ENCODE measurements around the gene AQP6. TPM values are rescaled to one million over a fixed set of nuclear protein-coding genes. Genes with fewer than 3 reads are reported as not detected.

Gene AQP6
- total RNA-seq, 1 experiment from 2014 or later: 0.31 TPM

- Histone ChIP-seq H3K27ac (ENCODE audit: low read length) (no peak overlapping the region), H3K27me3 (ENCODE audit: control insufficient read depth, insufficient read depth, low read length) (no peaks in the 10 kb centered on the region), H3K4me3 (ENCODE audit: low read depth in 2 of 2, low read length in 2 of 2) (peak overlapping the region; percentile 33 to 64), H3K9me3 (ENCODE audit: control insufficient read depth, insufficient read depth, low read depth, low read length) (no peaks in the 10 kb centered on the region), H3K36me3 (ENCODE audit: control insufficient read depth, insufficient read depth, low read length) (no peaks in the 10 kb centered on the region), H3K4me1 (ENCODE audit: control insufficient read depth, insufficient read depth, low read length) (peaks cover 23% of the 10 kb centered on the region)
- POLR2A ChIA-PET: interaction anchor here (0.7 kb wide), 1 partner anchor 97 kb away, joined by 3 read pairs; no protein-coding TSS in a partner anchor
- CTCF ChIA-PET: interaction anchor here (0.6 to 2.8 kb wide), 10 partner anchors 8 to 181 kb away, joined by 3 to 30 read pairs (median 8); partner anchors contain the start of gene NCKAP5L
- peak; percentile 12 for ATAC-seq
- TF ChIP-seq SIN3A (IDR thresholded peaks at IDR 0.05; ENCODE audit: borderline replicate concordance, insufficient read depth, low read depth, low read length): no peak
- TF ChIP-seq, protein P1, sequence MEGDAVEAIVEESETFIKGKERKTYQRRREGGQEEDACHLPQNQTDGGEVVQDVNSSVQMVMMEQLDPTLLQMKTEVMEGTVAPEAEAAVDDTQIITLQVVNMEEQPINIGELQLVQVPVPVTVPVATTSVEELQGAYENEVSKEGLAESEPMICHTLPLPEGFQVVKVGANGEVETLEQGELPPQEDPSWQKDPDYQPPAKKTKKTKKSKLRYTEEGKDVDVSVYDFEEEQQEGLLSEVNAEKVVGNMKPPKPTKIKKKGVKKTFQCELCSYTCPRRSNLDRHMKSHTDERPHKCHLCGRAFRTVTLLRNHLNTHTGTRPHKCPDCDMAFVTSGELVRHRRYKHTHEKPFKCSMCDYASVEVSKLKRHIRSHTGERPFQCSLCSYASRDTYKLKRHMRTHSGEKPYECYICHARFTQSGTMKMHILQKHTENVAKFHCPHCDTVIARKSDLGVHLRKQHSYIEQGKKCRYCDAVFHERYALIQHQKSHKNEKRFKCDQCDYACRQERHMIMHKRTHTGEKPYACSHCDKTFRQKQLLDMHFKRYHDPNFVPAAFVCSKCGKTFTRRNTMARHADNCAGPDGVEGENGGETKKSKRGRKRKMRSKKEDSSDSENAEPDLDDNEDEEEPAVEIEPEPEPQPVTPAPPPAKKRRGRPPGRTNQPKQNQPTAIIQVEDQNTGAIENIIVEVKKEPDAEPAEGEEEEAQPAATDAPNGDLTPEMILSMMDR (IDR thresholded peaks at IDR 0.05): no peak
- no peak for TF ChIP-seq TCF7L2 (IDR thresholded peaks at IDR 0.05; ENCODE audit: low read depth, low read length)
- TF ChIP-seq REST (IDR thresholded peaks at IDR 0.05; ENCODE audit: insufficient read depth in 1 of 2, low read depth in 2 of 2, low read length in 1 of 2): no peak
- no peak for TF ChIP-seq POLR2AphosphoS5 (IDR thresholded peaks at IDR 0.05; ENCODE audit: low read depth, low read length)
- no peak for DNase-seq (ENCODE audit: low read depth, low spot score)
- in situ Hi-C loops (cut with HindIII; ENCODE audit: low pct_unique_long_range_greater_than_20kb, low sequenced_read_pairs) (no loop called here), intact Hi-C loops (cut with micrococcal nuclease; ENCODE audit: unreplicated experiment) (loop anchor here (1.0 to 5.0 kb wide), 2 partner anchors 89 to 102 kb away; partner anchors contain the start of gene ASIC1)
- BruUV-seq (replicated peaks): no TSS peak
Observed at GRCh38 chr12:49967777-49968250, 4.9 kb upstream of the AQP6 start.

- no TSS peak for BruUV-seq (replicated peaks)
- Histone ChIP-seq H3K36me3 (ENCODE audit: control insufficient read depth, insufficient read depth, low read length) (no peaks in the 10 kb centered on the region), H3K27ac (ENCODE audit: low read length) (no peak overlapping the region), H3K4me3 (ENCODE audit: low read depth in 2 of 2, low read length in 2 of 2) (no peak overlapping the region), H3K9me3 (ENCODE audit: control insufficient read depth, insufficient read depth, low read depth, low read length) (no peaks in the 10 kb centered on the region), H3K27me3 (ENCODE audit: control insufficient read depth, insufficient read depth, low read length) (no peaks in the 10 kb centered on the region), H3K4me1 (ENCODE audit: control insufficient read depth, insufficient read depth, low read length) (peaks cover 17% of the 10 kb centered on the region; the same call in 1 of the 2 replicates)
- intact Hi-C loops (cut with micrococcal nuclease; ENCODE audit: unreplicated experiment) (loop anchor here (5.0 kb wide), 1 partner anchor 89 kb away; the partner anchor contains the start of gene ASIC1), in situ Hi-C loops (cut with HindIII; ENCODE audit: low pct_unique_long_range_greater_than_20kb, low sequenced_read_pairs) (no loop called here)
- ChIA-PET POLR2A (interaction anchor here (0.7 kb wide), 2 partner anchors 9 to 97 kb away, joined by 3 read pairs; no protein-coding TSS in a partner anchor), CTCF (interaction anchor here (0.6 to 2.8 kb wide), 8 partner anchors 8 to 140 kb away, joined by 3 to 30 read pairs (median 8); partner anchors contain the start of gene NCKAP5L)
- ATAC-seq (no peak), DNase-seq (ENCODE audit: low read depth, low spot score) (no peak)
- TF ChIP-seq REST (IDR thresholded peaks at IDR 0.05; ENCODE audit: insufficient read depth in 1 of 2, low read depth in 2 of 2, low read length in 1 of 2): no peak
- TF ChIP-seq POLR2AphosphoS5 (IDR thresholded peaks at IDR 0.05; ENCODE audit: low read depth, low read length): no peak
- TF ChIP-seq, protein P1 (IDR thresholded peaks at IDR 0.05): no peak
- no peak for TF ChIP-seq TCF7L2 (IDR thresholded peaks at IDR 0.05; ENCODE audit: low read depth, low read length)
- TF ChIP-seq SIN3A (IDR thresholded peaks at IDR 0.05; ENCODE audit: borderline replicate concordance, insufficient read depth, low read depth, low read length): no peak
Observed at GRCh38 chr12:49968471-49968870, 4.3 kb upstream of the AQP6 start.

Measured in Panc1 (cell line).